Measurements from ENCODE around the gene TNRC6B. TPM values are rescaled to one million over a fixed set of nuclear protein-coding genes. Genes with fewer than 3 reads are reported as not detected.
A peak's percentile ranks its signal among the peaks of the same experiment; 100 is the strongest.
"Not testable (repeated sequence)": the region's sequence is repeated elsewhere in the genome, so short reads cannot be mapped to it uniquely, and the experiment has no call there.

TNRC6B gene
- total RNA-seq, 1 donor from 2014 or later = 29.0 TPM

DNA sequence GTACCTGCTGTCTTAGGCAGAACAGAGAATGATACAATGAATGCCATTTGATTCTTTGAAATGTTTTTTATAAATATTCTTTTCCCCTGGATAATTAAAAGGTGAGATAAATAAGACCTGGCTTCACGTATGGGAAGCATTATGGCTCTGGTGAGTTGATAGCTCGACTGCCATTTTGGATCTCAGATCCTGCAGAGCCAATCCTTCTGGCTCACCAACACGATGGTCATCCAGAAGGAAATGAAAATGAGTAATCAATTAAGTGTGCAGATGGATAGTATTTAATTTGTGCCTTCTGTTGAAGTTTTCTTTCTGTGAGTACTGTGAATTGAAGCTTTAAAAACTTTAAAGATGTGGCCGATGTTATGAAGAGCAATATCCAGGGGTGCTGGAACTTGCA lies 2.7 kb downstream of the TNRC6B start:
- no peak for DNase-seq (ENCODE audit: low spot score)

GRCh38 chr22:40181323-40181722 lies 3.6 kb downstream of the TNRC6B start:
- ATAC-seq (peak; percentile 25), DNase-seq (ENCODE audit: low spot score) (no peak)

More for the DNA sequence above, 2.7 kb downstream of the TNRC6B start:
- no peak for ATAC-seq

GRCh38 chr22:40182231-40182835 lies 4.6 kb downstream of the TNRC6B start:
- DNase-seq (ENCODE audit: low spot score) = no peak

GRCh38 chr22:40183029-40183581 lies 5.4 kb downstream of the TNRC6B start:
- no peak for DNase-seq (ENCODE audit: low spot score)
- peak; percentile 6 for ATAC-seq

More at GRCh38 chr22:40182231-40182835, 4.6 kb downstream of the TNRC6B start:
- no peak for ATAC-seq

- ATAC-seq = peak; percentile 14
Measured at GRCh38 chr22:40183603-40184002, 5.9 kb downstream of the TNRC6B start.

GRCh38 chr22:40187389-40187788 lies 9.7 kb downstream of the TNRC6B start:
- DNase-seq (ENCODE audit: low spot score) = no peak
- no peak for ATAC-seq

More at GRCh38 chr22:40183603-40184002, 5.9 kb downstream of the TNRC6B start:
- peak; percentile 66 for DNase-seq (ENCODE audit: low spot score)

- DNase-seq (ENCODE audit: low spot score) = no peak
- no peak for ATAC-seq
Measured at GRCh38 chr22:40189997-40190396, 12.3 kb downstream of the TNRC6B start.

- DNase-seq (ENCODE audit: low spot score) (no peak), ATAC-seq (peak; percentile 22)
Measured at GRCh38 chr22:40190501-40190900, 12.8 kb downstream of the TNRC6B start.

DNA sequence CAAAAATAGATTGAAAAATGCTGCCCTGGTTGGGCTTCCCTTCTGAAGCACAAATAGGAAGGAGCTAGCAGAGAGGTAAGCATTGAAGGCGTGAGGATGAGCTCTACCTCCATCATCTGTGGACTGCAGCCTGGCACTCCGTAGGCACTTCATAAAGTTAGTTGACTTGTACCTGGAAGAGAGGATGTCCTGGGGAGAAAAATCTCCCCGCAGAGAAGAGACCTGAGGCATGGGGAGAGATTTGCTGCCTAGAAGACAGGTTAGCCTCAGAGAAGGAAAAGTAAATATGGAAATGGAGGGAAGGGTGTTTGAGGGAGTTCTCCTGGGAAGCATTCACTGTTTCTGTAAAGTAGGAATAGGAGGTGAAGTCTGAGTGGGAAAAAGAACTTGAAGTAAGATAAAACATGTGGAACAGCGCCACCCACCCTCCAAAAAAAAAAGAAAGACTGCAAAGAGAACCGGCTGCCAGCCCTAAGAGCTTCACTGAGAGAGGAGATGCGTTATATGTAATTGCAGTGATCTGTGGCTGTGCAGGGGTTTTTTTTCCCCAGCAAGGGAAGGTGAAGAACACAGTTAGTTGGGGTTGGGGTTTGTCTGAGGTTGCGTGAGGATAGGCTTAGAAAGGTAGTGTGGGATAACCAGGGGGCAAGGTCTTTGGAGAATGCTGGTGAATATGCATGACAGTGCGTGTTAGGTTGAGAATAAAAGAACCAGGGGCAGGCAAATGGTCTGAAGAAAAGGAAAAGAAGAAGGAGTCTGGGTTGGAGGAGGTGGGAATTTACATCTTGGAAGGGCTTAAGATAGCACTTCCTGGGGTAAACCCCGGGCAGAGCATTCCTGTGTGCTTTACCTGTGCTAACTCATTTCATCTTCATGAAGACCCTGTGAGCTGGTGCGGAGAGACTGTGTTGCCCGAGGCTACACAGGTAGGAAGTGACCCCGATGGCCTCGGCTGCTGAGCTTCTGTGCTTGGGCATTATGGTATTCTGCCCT lies 16.0 kb downstream of the TNRC6B start:
- ATAC-seq (no peak), DNase-seq (ENCODE audit: low spot score) (no peak)

- ATAC-seq (no peak), DNase-seq (ENCODE audit: low spot score) (no peak)
Measured at GRCh38 chr22:40194656-40195055, 16.9 kb downstream of the TNRC6B start.

GRCh38 chr22:40196628-40197360 lies 19.1 kb downstream of the TNRC6B start:
- DNase-seq (ENCODE audit: low spot score) (no peak), ATAC-seq (no peak)

DNA sequence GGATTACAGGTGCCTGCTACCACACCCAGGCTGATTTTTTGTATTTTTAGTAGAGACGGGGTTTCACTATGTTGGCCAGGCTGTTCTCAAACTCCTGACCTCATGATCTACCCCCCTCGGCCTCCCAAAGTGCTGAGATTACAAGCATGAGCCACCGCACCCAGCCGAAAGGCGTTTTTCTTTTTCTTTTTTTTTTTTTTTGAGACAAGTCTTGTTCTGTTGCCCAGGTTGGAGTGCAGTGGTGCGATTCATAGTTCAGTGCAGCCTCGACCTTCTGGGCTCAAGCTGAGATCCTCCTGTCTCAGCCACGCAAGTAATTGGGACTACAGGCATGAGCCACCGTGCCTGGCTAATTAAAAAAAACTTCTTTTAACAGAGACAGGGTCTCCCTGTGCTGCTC lies 19.7 kb downstream of the TNRC6B start:
- not testable (repeated sequence) for DNase-seq (ENCODE audit: low spot score); ATAC-seq

GRCh38 chr22:40198733-40199132 lies 21.0 kb downstream of the TNRC6B start:
- ATAC-seq (no peak), DNase-seq (ENCODE audit: low spot score) (no peak)

- peak; percentile 41 for ATAC-seq
- no peak for DNase-seq (ENCODE audit: low spot score)
Measured at GRCh38 chr22:40199223-40199622, 21.5 kb downstream of the TNRC6B start.

- DNase-seq (ENCODE audit: low spot score) (no peak), ATAC-seq (no peak)
Measured at GRCh38 chr22:40199852-40200251, 22.1 kb downstream of the TNRC6B start.

- ATAC-seq = no peak
- DNase-seq (ENCODE audit: low spot score) = no peak
Measured at GRCh38 chr22:40200795-40201530, 23.2 kb downstream of the TNRC6B start.

- DNase-seq (ENCODE audit: low spot score) (no peak), ATAC-seq (no peak)
Measured at GRCh38 chr22:40202225-40202944, 24.7 kb downstream of the TNRC6B start.

DNA sequence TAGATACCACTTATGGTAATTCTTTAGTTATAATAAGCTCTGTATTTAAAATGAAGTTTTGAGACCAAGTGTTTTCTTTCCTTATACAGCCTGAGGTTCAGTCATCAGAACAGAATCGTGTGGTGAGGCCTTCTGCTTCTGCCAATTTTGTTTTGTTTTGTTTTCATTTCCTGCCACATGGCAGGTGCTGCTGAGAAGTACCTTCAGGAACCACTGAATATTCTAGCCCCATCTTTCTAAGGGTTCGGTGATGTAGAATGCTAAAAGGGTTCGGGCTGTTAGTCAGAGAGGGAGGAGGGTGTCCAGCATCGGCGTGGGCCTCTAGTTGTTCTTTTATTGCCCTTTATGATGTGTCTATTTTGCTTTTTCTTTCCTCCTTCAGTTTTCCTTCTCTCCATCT lies 25.8 kb downstream of the TNRC6B start:
- no peak for ATAC-seq
- no peak for DNase-seq (ENCODE audit: low spot score)

GRCh38 chr22:40204321-40205116 lies 26.8 kb downstream of the TNRC6B start:
- DNase-seq (ENCODE audit: low spot score) (no peak), ATAC-seq (peak; percentile 78)
